H1 (cell line): ENCODE measurements around the gene KRT77. TPM values are rescaled to one million over a fixed set of nuclear protein-coding genes. Genes with fewer than 3 reads are reported as not detected.

Source experiments
- ATF2 ChIP-seq: IDR thresholded peaks from 2 replicates; pipeline ENCODE4 v1.6.1; 2012; ENCODE audit warnings: low read length, inconsistent platforms
- CHD7 ChIP-seq: fragments of 300-600 bp; sonication (generic); IDR thresholded peaks from 2 replicates; pipeline ENCODE4 v1.7.1; 2012; ENCODE audit warnings: low read length, moderate library complexity, mild to moderate bottlenecking, inconsistent platforms; ENCODE audit not compliant: insufficient replicate concordance
- KDM5A ChIP-seq: fragments of 200-600 bp; IDR thresholded peaks from 2 replicates; pipeline ENCODE4 v1.7.1; 2012; ENCODE audit warnings: mild to moderate bottlenecking, low read length, inconsistent platforms, mixed read lengths
- SIN3A ChIP-seq, 2 experiments: IDR thresholded peaks in 1 of 2; conservative IDR thresholded peaks in 1 of 2; 2 replicates each; pipeline ENCODE4 v1.6.1; 2011 to 2012; ENCODE audit warnings: low read length in 2 of 2, improper control_type of control experiment in 1 of 2, low read depth in 1 of 2, mild to moderate bottlenecking in 1 of 2
- SP4 ChIP-seq: IDR thresholded peaks from 2 replicates; pipeline ENCODE4 v1.6.1; 2012; ENCODE audit warnings: low read length, inconsistent platforms
- ZNF274 ChIP-seq: IDR thresholded peaks from 2 replicates; pipeline ENCODE4 v1.7.0; 2012; ENCODE audit warnings: low read length, borderline replicate concordance; ENCODE audit errors: extremely low read depth
- polyA plus RNA-seq, 7 experiments: library from polyadenylated mRNA; depleted of rRNA in 3 of 7; stranded (reverse) in 5 of 7; unstranded in 2 of 7; fragments of >200 nt in 5 of 7; fragments of 200-250 nt in 2 of 7; gene quantifications; 1 replicate in 5 of 7; 2 replicates in 1 of 7; 4 replicates in 1 of 7; pipeline versions ENCODE4 v1.2.1 to v1.2.3, GENCODE V29; 2011 to 2013; ENCODE audit warnings: missing spikeins in 2 of 7, mixed read lengths in 2 of 7
- total RNA-seq: library from RNA; stranded (reverse); fragmentation: NEBNext Ultra II Directional; extraction: Animal tissue kit (Norgen Biotek cat#: 25700); gene quantifications from 2 replicates; pipeline ENCODE4 v1.2.1, GENCODE V29; 2021

Gene KRT77
- total and polyA plus RNA-seq, 2 of the 8 experiments (the other 6 are each of a cell fraction or from before 2014, with no cell fraction given) = 0.02 TPM; not detected in 1

- TF ChIP-seq CHD7 (no peak), ATF2 (no peak), SIN3A (conservative IDR thresholded peaks at IDR 0.05 in 1 of 2, IDR thresholded peaks at IDR 0.05 in 1 of 2; ENCODE audit: low read depth in 1 of 2, low read length in 2 of 2) (no peak), SP4 (no peak), ZNF274 (no peak), KDM5A (no peak)
Measured at GRCh38 chr12:52752516-52752915, 49.2 kb upstream of the KRT77 start (continued).
